ENCODE data around the gene HTR3D.

HTR3D gene

DNA sequence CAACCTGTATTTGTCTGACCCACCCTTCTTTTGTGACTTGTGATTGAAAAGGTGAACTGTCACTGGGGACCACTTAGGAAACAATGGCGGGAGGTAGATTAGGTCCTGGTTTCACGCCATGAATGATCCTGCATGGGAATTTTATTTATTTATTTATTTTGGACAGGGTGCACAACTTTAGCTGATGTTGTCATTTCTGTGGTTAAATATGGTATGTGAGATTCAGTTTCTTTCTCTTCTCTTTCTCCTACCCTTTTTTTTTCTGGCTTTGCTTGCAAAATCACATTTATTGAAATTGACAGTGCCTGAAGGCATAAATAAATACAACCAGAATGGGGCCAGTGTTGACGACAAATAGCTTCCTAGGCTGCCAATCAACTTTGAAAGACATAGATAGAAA lies 47.3 kb downstream of the HTR3D start:
- Mint-ChIP-seq H3K27ac (no peak overlapping the region), H3K36me3 (no peaks in the 10 kb centered on the region), H3K27me3 (no peaks in the 10 kb centered on the region), H3K4me3 (no peak overlapping the region), H3K9me3 (no peaks in the 10 kb centered on the region), H3K4me1 (no peaks in the 10 kb centered on the region)

GRCh38 chr3:184081116-184081830 lies 49.7 kb downstream of the HTR3D start:
- H3K27me3 Mint-ChIP-seq: no peaks in the 10 kb centered on the region
- no peak overlapping the region for H3K27ac Mint-ChIP-seq
- H3K4me3 Mint-ChIP-seq: no peak overlapping the region
- H3K9me3 Mint-ChIP-seq: no peaks in the 10 kb centered on the region
- H3K4me1 Mint-ChIP-seq: peaks cover 6% of the 10 kb centered on the region
- peaks cover 3% of the 10 kb centered on the region for H3K36me3 Mint-ChIP-seq

DNA sequence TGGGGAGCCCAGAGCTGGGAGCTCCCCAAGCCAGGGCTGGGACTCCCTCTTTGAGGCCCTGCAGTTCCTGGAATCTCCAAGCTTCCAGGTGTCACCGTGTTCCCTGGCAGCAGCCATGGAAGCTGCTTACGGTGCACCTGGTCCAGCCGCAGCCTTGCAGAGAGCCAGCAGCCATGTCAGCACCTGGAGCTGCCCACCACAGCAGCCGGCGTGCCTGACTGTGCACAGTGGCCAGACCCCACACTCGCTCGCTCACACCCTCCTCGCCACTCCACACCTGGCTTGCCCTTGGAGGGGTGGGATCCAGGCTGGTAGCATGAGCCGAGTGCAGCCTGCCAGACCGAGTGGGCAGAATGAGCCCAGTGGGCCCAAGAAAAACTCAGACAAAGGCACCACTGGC lies 50.5 kb downstream of the HTR3D start:
- no peak overlapping the region for H3K4me3 Mint-ChIP-seq
- peaks cover 3% of the 10 kb centered on the region for H3K36me3 Mint-ChIP-seq
- no peak overlapping the region for H3K27ac Mint-ChIP-seq
- no peaks in the 10 kb centered on the region for H3K9me3 Mint-ChIP-seq
- peaks cover 6% of the 10 kb centered on the region for H3K4me1 Mint-ChIP-seq
- no peaks in the 10 kb centered on the region for H3K27me3 Mint-ChIP-seq

GRCh38 chr3:184082465-184082864 lies 50.9 kb downstream of the HTR3D start:
- H3K36me3 Mint-ChIP-seq: peaks cover 3% of the 10 kb centered on the region
- peaks cover 6% of the 10 kb centered on the region for H3K4me1 Mint-ChIP-seq
- H3K9me3 Mint-ChIP-seq: no peaks in the 10 kb centered on the region
- no peak overlapping the region for H3K4me3 Mint-ChIP-seq
- H3K27me3 Mint-ChIP-seq: no peaks in the 10 kb centered on the region
- no peak overlapping the region for H3K27ac Mint-ChIP-seq

- peaks cover 3% of the 10 kb centered on the region for H3K36me3 Mint-ChIP-seq
- no peak overlapping the region for H3K27ac Mint-ChIP-seq
- no peak overlapping the region for H3K4me3 Mint-ChIP-seq
- no peaks in the 10 kb centered on the region for H3K27me3 Mint-ChIP-seq
- H3K9me3 Mint-ChIP-seq: no peaks in the 10 kb centered on the region
- H3K4me1 Mint-ChIP-seq: peaks cover 6% of the 10 kb centered on the region
Observed at GRCh38 chr3:184085389-184085852, 53.9 kb downstream of the HTR3D start.
